ENCODE data around the gene ITPK1.

- no peak for TF ChIP-seq EP300 (IDR thresholded peaks at IDR 0.05; ENCODE audit: low read depth)
- no peak for TF ChIP-seq CTCF (IDR thresholded peaks at IDR 0.05)
Observed at GRCh38 chr14:92944976-92945375, 170.7 kb downstream of the ITPK1 start.

Data from transverse colon (tissue), 3 donors.